ENCODE data around the gene APH1B. TPM values are rescaled to one million over a fixed set of nuclear protein-coding genes. Genes with fewer than 3 reads are reported as not detected.

Gene APH1B
- total and polyA plus RNA-seq, 9 of the 15 experiments (the other 6 are each of a cell fraction or from before 2014, with no cell fraction given), result 5.1 to 9.7 (median 7.0) TPM

DNA sequence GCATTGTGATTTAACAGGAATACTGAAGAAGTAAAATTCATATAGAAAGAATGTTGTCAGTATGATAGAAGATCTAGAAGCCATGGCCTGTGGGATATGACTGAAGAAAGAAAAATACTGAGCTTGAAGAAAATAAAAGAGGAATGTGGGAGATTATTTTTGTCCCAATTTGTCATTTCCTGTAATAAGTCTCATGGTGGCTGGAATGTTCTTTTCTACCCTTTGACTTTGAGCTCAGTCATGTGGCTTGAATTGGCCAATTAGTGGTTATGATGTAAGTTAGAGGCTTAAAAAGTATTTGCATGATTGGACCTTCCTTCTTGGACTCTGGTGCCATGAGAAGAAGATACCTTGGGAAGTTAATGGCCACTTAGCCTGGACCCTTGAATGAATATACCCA lies 14.1 kb downstream of the APH1B start (continued):
- no peak for TF ChIP-seq COPS2 (conservative IDR thresholded peaks at IDR 0.05)
- TF ChIP-seq NR2C2 (CRISPR knock-in tag; IDR thresholded peaks at IDR 0.05), result no peak
- peak; percentile 84 for TF ChIP-seq NR2C2 (tag; IDR thresholded peaks at IDR 0.05)
- no peak for TF ChIP-seq ZNF384 (IDR thresholded peaks at IDR 0.05; ENCODE audit: low read depth, low read length)
- no peak for TF ChIP-seq NFIC (IDR thresholded peaks at IDR 0.05)
- no peak for TF ChIP-seq NEUROD1 (IDR thresholded peaks at IDR 0.05; ENCODE audit: borderline replicate concordance, low read depth, low read length, partially characterized antibody)
- TF ChIP-seq, protein P1, sequence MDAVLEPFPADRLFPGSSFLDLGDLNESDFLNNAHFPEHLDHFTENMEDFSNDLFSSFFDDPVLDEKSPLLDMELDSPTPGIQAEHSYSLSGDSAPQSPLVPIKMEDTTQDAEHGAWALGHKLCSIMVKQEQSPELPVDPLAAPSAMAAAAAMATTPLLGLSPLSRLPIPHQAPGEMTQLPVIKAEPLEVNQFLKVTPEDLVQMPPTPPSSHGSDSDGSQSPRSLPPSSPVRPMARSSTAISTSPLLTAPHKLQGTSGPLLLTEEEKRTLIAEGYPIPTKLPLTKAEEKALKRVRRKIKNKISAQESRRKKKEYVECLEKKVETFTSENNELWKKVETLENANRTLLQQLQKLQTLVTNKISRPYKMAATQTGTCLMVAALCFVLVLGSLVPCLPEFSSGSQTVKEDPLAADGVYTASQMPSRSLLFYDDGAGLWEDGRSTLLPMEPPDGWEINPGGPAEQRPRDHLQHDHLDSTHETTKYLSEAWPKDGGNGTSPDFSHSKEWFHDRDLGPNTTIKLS (IDR thresholded peaks at IDR 0.05; ENCODE audit: borderline replicate concordance, low read depth), result no peak
- peak; percentile 38; the same call in 1 of the 2 replicates for TF ChIP-seq TEAD4 (IDR thresholded peaks at IDR 0.05; ENCODE audit: low read length)
- TF ChIP-seq TEAD4 (CRISPR knock-in tag; IDR thresholded peaks at IDR 0.05; ENCODE audit: borderline replicate concordance), result no peak
- no peak for TF ChIP-seq ZNF263 (CRISPR knock-in tag; IDR thresholded peaks at IDR 0.05; ENCODE audit: borderline replicate concordance)
- TF ChIP-seq ZKSCAN8 (CRISPR knock-in tag; IDR thresholded peaks at IDR 0.05), result peak; percentile 38; the same call in 1 of the 2 replicates
- TF ChIP-seq ZBTB8A (IDR thresholded peaks at IDR 0.05; ENCODE audit: partially characterized antibody), result no peak
- TF ChIP-seq, protein P2, sequence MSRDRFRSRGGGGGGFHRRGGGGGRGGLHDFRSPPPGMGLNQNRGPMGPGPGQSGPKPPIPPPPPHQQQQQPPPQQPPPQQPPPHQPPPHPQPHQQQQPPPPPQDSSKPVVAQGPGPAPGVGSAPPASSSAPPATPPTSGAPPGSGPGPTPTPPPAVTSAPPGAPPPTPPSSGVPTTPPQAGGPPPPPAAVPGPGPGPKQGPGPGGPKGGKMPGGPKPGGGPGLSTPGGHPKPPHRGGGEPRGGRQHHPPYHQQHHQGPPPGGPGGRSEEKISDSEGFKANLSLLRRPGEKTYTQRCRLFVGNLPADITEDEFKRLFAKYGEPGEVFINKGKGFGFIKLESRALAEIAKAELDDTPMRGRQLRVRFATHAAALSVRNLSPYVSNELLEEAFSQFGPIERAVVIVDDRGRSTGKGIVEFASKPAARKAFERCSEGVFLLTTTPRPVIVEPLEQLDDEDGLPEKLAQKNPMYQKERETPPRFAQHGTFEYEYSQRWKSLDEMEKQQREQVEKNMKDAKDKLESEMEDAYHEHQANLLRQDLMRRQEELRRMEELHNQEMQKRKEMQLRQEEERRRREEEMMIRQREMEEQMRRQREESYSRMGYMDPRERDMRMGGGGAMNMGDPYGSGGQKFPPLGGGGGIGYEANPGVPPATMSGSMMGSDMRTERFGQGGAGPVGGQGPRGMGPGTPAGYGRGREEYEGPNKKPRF (IDR thresholded peaks at IDR 0.05; ENCODE audit: low read depth, low read length), result no peak
- TF ChIP-seq, protein P3, sequence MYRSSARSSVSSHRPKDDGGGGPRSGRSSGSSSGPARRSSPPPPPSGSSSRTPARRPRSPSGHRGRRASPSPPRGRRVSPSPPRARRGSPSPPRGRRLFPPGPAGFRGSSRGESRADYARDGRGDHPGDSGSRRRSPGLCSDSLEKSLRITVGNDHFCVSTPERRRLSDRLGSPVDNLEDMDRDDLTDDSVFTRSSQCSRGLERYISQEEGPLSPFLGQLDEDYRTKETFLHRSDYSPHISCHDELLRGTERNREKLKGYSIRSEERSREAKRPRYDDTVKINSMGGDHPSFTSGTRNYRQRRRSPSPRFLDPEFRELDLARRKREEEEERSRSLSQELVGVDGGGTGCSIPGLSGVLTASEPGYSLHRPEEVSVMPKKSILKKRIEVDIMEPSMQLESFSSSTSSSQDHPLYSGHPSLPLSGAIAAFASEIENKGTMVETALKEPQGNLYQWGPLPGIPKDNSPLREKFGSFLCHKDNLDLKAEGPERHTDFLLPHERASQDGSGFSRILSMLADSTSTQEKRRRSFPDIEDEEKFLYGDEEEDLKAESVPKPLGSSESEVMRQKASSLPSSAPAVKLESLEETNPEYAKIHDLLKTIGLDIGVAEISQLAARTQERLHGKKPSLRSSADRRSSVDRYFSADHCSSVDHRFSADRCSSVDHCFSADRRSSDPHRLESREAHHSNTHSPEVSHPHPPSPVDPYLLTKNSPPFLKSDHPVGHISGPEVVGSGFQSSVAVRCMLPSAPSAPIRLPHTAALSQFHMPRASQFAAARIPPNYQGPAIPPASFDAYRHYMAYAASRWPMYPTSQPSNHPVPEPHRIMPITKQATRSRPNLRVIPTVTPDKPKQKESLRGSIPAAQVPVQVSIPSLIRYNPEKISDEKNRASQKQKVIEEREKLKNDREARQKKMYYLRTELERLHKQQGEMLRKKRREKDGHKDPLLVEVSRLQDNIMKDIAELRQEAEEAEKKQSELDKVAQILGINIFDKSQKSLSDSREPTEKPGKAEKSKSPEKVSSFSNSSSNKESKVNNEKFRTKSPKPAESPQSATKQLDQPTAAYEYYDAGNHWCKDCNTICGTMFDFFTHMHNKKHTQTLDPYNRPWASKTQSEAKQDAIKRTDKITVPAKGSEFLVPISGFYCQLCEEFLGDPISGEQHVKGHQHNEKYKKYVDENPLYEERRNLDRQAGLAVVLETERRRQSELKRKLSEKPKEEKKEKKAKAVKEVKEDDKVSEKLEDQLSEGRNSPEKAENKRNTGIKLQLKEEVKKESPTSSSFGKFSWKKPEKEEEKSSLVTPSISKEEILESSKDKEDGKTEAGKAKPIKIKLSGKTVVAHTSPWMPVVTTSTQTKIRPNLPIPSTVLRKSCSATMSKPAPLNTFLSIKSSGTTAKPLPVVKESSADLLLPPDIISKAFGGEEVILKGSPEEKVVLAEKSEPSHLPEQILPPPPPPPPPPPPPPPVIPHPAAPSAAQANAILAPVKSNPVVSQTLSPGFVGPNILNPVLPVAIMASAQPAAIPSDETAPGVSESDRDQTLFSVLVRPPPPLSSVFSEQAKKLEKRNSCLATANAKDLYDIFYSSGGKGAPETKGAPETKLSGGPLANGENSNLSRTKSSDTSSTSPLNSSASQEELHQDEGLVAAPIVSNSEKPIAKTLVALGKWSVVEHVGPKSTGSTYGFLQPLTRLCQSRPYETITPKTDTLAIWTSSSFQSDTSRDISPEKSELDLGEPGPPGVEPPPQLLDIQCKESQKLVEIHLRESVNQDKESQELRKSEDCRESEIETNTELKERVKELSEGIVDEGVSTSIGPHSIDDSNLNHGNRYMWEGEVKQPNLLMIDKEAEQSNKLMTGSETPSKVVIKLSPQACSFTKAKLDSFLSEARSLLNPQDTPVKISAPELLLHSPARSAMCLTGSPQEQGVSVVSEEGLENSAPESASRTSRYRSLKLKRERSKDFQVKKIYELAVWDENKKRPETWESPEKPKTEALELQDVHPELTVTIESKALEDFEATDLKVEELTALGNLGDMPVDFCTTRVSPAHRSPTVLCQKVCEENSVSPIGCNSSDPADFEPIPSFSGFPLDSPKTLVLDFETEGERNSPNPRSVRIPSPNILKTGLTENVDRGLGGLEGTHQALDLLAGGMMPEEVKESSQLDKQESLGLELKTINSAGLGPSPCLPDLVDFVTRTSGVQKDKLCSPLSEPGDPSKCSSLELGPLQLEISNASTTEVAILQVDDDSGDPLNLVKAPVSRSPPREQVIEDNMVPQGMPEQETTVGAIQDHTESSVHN (IDR thresholded peaks at IDR 0.05; ENCODE audit: borderline replicate concordance in 1 of 2, low read depth in 1 of 2), result no peak
- TF ChIP-seq ZNF140 (CRISPR knock-in tag; IDR thresholded peaks at IDR 0.05), result no peak
- no peak for TF ChIP-seq ARHGAP35 (IDR thresholded peaks at IDR 0.05; ENCODE audit: partially characterized antibody)
- TF ChIP-seq KLF13 (tag; IDR thresholded peaks at IDR 0.05; ENCODE audit: borderline replicate concordance, low read depth), result no peak
- no peak for TF ChIP-seq ADNP (tag; IDR thresholded peaks at IDR 0.05)
